Measurements from ENCODE around the gene SPEN. TPM values are rescaled to one million over a fixed set of nuclear protein-coding genes. Genes with fewer than 3 reads are reported as not detected.

SPEN gene, protein sequence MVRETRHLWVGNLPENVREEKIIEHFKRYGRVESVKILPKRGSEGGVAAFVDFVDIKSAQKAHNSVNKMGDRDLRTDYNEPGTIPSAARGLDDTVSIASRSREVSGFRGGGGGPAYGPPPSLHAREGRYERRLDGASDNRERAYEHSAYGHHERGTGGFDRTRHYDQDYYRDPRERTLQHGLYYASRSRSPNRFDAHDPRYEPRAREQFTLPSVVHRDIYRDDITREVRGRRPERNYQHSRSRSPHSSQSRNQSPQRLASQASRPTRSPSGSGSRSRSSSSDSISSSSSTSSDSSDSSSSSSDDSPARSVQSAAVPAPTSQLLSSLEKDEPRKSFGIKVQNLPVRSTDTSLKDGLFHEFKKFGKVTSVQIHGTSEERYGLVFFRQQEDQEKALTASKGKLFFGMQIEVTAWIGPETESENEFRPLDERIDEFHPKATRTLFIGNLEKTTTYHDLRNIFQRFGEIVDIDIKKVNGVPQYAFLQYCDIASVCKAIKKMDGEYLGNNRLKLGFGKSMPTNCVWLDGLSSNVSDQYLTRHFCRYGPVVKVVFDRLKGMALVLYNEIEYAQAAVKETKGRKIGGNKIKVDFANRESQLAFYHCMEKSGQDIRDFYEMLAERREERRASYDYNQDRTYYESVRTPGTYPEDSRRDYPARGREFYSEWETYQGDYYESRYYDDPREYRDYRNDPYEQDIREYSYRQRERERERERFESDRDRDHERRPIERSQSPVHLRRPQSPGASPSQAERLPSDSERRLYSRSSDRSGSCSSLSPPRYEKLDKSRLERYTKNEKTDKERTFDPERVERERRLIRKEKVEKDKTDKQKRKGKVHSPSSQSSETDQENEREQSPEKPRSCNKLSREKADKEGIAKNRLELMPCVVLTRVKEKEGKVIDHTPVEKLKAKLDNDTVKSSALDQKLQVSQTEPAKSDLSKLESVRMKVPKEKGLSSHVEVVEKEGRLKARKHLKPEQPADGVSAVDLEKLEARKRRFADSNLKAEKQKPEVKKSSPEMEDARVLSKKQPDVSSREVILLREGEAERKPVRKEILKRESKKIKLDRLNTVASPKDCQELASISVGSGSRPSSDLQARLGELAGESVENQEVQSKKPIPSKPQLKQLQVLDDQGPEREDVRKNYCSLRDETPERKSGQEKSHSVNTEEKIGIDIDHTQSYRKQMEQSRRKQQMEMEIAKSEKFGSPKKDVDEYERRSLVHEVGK (N-terminal part only)
- 26.1 TPM for polyA plus RNA-seq (2013, experiment 1 of 2)
- polyA plus RNA-seq (2013, experiment 2 of 2): 25.9 TPM

DNA sequence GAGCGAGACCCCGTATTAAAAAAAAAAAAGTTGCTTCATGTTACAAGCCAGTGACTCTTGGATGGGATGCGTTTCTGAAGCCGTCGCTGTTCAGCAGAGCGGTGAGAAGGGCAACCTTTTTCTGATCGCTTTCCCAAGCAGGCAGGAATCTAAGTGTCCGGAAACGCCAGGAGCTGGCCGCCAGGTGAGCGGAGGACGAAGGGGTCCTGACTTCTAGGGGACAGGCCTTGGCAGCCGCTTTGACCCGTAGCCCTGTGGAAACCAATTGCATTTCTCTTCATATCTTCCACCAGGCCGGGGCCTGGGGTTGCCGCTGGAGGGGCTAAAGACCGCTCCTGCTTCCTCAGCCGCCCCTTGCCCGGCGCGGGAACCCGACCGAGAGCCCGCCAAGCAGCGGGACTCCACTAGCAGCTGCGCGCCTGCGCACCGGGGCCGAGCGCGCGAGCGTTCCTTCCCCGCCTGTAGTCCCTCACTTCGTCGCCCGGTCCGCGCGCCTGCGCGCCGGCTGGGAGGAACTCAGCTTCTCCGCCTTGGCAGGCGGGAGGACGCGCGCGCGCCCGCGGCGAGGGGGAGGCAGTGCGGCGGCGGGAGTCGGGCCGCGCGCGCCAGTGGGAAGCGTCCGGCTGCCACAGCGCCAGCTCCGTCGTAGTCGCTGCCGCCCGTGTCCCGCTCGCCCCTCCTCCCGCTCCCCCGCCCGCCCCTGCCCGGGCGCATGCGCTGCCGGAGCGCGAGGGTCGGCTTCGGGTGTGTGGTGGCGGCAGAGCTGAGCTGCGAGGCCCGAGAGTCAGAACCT lies at the start of gene SPEN:
TSS of gene SPEN (plus strand) at position 608 of the 793 bp plus-strand sequence. CDS start 361 bp downstream, outside the sequence.
- no peak within 1 kb of the TSS for H2BK12ac ChIP-seq (ENCODE audit: low read length)
- no peak within 1 kb of the TSS for H4K91ac ChIP-seq (ENCODE audit: low read depth, low read length, poor library complexity)
- H3K79me1 ChIP-seq (ENCODE audit: low read depth, low read length): peaks cover 5% of the 10 kb centered on the region
- H4K8ac ChIP-seq (ENCODE audit: low read depth, low read length): no peak within 1 kb of the TSS
- H3K9ac ChIP-seq (ENCODE audit: low read depth, low read length, poor library complexity): peak within 1 kb of the TSS; percentile 94
- peak within 1 kb of the TSS; percentile 81 for H2AFZ ChIP-seq (ENCODE audit: low read length)
- H3K27ac ChIP-seq (replicated peaks; ENCODE audit: low read length): peak within 1 kb of the TSS; percentile 90
- H2AK5ac ChIP-seq (ENCODE audit: low read depth, low read length): peak within 1 kb of the TSS; percentile 96
- H3K14ac ChIP-seq (ENCODE audit: low read length): peak within 1 kb of the TSS; percentile 89
- peak within 1 kb of the TSS; percentile 98 for H3K18ac ChIP-seq (ENCODE audit: low read length)
- no peaks in the 10 kb centered on the region for H3K27me3 ChIP-seq (ENCODE audit: control insufficient read depth in 3 of 3, insufficient read depth in 3 of 3, low read depth in 1 of 3, low read length in 3 of 3)
- DNase-seq (ENCODE audit: low spot score): peak; percentile 98
- no CpG with 5 or more reads among the region's 86 CpGs for WGBS, 2 donors (ENCODE audit: extremely low coverage in 2 of 2, insufficient read length in 2 of 2, insufficient replicate concordance in 1 of 2)
- H3K4ac ChIP-seq (ENCODE audit: low read length): peak within 1 kb of the TSS; percentile 66
- no peaks in the 10 kb centered on the region for H3K9me3 ChIP-seq (replicated peaks in 1 of 2; ENCODE audit: control insufficient read depth in 2 of 2, insufficient read depth in 1 of 2, low read depth in 1 of 2, low read length in 2 of 2)
- peak within 1 kb of the TSS; percentile 94 for H3K4me2 ChIP-seq (ENCODE audit: insufficient read depth, low read length, poor library complexity, severe bottlenecking)
- H3K4me1 ChIP-seq (ENCODE audit: control insufficient read depth in 2 of 2, insufficient read depth in 1 of 2, low read depth in 1 of 2, low read length in 2 of 2): peaks cover 5 to 26% of the 10 kb centered on the region in 2 donors
- peak within 1 kb of the TSS; percentile 97 for H2BK5ac ChIP-seq (ENCODE audit: low read length)
- H3K23ac ChIP-seq (ENCODE audit: low read depth, low read length, poor library complexity): peak within 1 kb of the TSS; percentile 97
- peak within 1 kb of the TSS; percentile 26 for H2BK15ac ChIP-seq (ENCODE audit: low read length)
- H3K36me3 ChIP-seq (replicated peaks in 1 of 2; ENCODE audit: control insufficient read depth in 2 of 2, insufficient read depth in 2 of 2, low read length in 2 of 2): no peaks in the 10 kb centered on the region
- no peak within 1 kb of the TSS for H2BK120ac ChIP-seq (ENCODE audit: low read depth, low read length)
- peak within 1 kb of the TSS; percentile 88 to 97 for H3K4me3 ChIP-seq (ENCODE audit: low read length in 2 of 2)

DNA sequence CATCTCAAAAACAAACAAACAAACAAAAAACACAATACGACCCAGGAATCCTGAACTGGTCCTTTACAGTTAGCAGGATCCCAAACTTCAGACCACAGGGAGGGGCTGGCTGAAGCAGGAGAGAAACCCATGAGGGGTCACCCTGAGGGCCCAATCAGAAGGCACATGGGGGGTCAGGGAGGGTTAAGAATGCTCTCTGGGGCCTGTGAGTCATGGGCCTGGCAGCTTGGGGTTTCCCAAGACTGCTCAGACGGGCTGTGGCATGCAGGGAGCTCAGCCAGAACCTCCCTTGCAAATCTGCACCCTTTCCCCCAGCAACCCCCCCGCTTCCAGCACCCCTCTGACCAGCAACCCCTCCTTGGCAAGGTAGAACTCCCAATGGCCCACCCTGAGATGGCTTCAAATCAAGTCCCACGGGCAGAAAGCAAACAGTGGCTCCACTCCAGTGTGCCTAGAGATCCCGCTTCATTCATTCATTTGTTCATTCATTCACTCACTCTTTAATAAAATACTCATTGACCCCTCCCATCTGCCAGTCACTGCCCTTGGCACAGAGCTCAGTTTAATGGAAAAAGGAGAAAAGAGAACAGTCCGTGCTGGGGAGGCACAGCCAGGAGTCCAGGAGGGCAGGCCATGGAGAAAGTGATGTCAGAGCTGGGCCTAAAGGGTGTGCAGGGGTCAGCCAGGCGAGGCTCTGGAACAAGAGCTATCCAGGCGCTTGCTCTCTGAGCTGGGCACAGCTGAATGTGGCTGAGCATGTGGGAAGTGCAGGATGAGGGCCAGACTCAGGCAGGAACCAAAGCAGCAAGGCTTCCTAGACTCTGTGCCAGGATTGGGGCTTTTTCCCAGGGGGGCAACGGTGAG lies 48.3 kb upstream of the SPEN start:
- H3K18ac ChIP-seq (ENCODE audit: low read length): no peak overlapping the region
- no peak overlapping the region for H3K4ac ChIP-seq (ENCODE audit: low read length)
- WGBS, 2 donors (ENCODE audit: extremely low coverage in 2 of 2, insufficient read length in 2 of 2, insufficient replicate concordance in 1 of 2): no CpG with 5 or more reads among the region's 9 CpGs
- no peaks in the 10 kb centered on the region for H3K36me3 ChIP-seq (replicated peaks in 1 of 2; ENCODE audit: control insufficient read depth in 2 of 2, insufficient read depth in 2 of 2, low read length in 2 of 2)
- no peak overlapping the region for H3K23ac ChIP-seq (ENCODE audit: low read depth, low read length, poor library complexity)
- no peak overlapping the region for H2AFZ ChIP-seq (ENCODE audit: low read length)
- H2AK5ac ChIP-seq (ENCODE audit: low read depth, low read length): no peak overlapping the region
- no peak overlapping the region for H3K4me2 ChIP-seq (ENCODE audit: insufficient read depth, low read length, poor library complexity, severe bottlenecking)
- DNase-seq (ENCODE audit: low spot score): no peak
- no peak overlapping the region for H3K14ac ChIP-seq (ENCODE audit: low read length)
- peaks cover 0 to 6% (median 0%) of the 10 kb centered on the region in 3 experiments for H3K27me3 ChIP-seq (ENCODE audit: control insufficient read depth in 3 of 3, insufficient read depth in 3 of 3, low read depth in 1 of 3, low read length in 3 of 3)
- no peak overlapping the region for H4K8ac ChIP-seq (ENCODE audit: low read depth, low read length)
- no peak overlapping the region for H4K91ac ChIP-seq (ENCODE audit: low read depth, low read length, poor library complexity)
- H3K9me3 ChIP-seq (replicated peaks in 1 of 2; ENCODE audit: control insufficient read depth in 2 of 2, insufficient read depth in 1 of 2, low read depth in 1 of 2, low read length in 2 of 2): no peaks in the 10 kb centered on the region
- no peak overlapping the region for H2BK15ac ChIP-seq (ENCODE audit: low read length)
- H3K27ac ChIP-seq (replicated peaks; ENCODE audit: low read length): no peak overlapping the region
- no peak overlapping the region for H3K9ac ChIP-seq (ENCODE audit: low read depth, low read length, poor library complexity)
- no peak overlapping the region for H2BK12ac ChIP-seq (ENCODE audit: low read length)
- no peak overlapping the region for H2BK120ac ChIP-seq (ENCODE audit: low read depth, low read length)
- H2BK5ac ChIP-seq (ENCODE audit: low read length): no peak overlapping the region
- no peak overlapping the region for H3K4me3 ChIP-seq (ENCODE audit: low read length in 2 of 2)
- no peaks in the 10 kb centered on the region for H3K79me1 ChIP-seq (ENCODE audit: low read depth, low read length)
- peaks cover 8 to 21% of the 10 kb centered on the region in 2 donors for H3K4me1 ChIP-seq (ENCODE audit: control insufficient read depth in 2 of 2, insufficient read depth in 1 of 2, low read depth in 1 of 2, low read length in 2 of 2)

DNA sequence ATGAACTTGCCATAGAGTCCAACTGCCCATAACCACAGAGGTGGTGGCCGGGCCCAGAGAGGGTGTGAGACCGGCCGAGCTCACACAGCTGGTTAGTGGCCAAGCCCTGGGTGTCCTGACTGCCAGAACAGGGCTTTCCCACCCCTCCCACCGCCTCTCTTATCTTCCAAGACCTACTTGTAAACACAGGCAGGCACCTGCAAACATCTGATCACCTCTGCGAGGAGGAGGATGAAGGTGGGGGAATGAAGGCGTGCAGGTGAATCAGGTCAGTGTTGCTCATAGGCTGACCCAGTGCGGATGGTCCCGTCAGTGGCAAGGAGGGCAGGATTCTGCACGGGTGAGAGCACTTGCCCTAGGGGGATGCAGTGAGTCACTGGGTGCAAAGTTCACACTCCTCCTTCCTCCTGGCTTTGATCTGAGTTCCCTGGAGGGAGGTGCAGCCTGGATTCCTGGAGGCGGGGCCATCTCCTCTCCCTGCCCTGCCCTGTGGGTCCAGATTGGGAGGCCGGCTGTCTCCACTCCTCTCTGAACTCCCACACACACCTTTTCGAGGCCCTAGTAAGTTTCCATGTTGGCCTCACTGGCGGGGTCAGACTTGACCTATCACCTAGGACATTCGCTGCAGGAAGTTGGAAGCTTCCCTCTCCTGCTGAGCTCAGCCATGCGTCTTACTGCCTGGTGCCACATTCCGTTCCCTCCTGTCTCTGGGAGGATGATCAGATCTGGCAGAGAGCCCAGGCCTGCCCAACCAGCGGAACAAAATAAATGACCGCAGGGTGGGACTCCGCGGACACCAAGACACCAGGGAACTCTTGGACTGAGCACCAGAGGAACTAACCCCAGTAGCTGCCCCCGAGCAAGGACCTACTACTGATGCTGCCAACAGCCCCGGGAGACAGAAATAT lies 47.3 kb upstream of the SPEN start:
- no peak overlapping the region for H3K14ac ChIP-seq (ENCODE audit: low read length)
- H3K4me2 ChIP-seq (ENCODE audit: insufficient read depth, low read length, poor library complexity, severe bottlenecking): peak overlapping the region; percentile 21
- peaks cover 8 to 22% of the 10 kb centered on the region in 2 donors for H3K4me1 ChIP-seq (ENCODE audit: control insufficient read depth in 2 of 2, insufficient read depth in 1 of 2, low read depth in 1 of 2, low read length in 2 of 2)
- no peak overlapping the region for H3K27ac ChIP-seq (replicated peaks; ENCODE audit: low read length)
- H2AK5ac ChIP-seq (ENCODE audit: low read depth, low read length): peak overlapping the region; percentile 9
- H3K23ac ChIP-seq (ENCODE audit: low read depth, low read length, poor library complexity): no peak overlapping the region
- peak overlapping the region; percentile 25 for H3K18ac ChIP-seq (ENCODE audit: low read length)
- no peak overlapping the region for H2BK5ac ChIP-seq (ENCODE audit: low read length)
- H3K9me3 ChIP-seq (replicated peaks in 1 of 2; ENCODE audit: control insufficient read depth in 2 of 2, insufficient read depth in 1 of 2, low read depth in 1 of 2, low read length in 2 of 2): no peaks in the 10 kb centered on the region
- no peak overlapping the region for H4K8ac ChIP-seq (ENCODE audit: low read depth, low read length)
- no peak overlapping the region for H2BK12ac ChIP-seq (ENCODE audit: low read length)
- no peaks in the 10 kb centered on the region for H3K36me3 ChIP-seq (replicated peaks in 1 of 2; ENCODE audit: control insufficient read depth in 2 of 2, insufficient read depth in 2 of 2, low read length in 2 of 2)
- no peak overlapping the region for H2BK120ac ChIP-seq (ENCODE audit: low read depth, low read length)
- H3K79me1 ChIP-seq (ENCODE audit: low read depth, low read length): no peaks in the 10 kb centered on the region
- no CpG with 5 or more reads among the region's 22 CpGs for WGBS, 2 donors (ENCODE audit: extremely low coverage in 2 of 2, insufficient read length in 2 of 2, insufficient replicate concordance in 1 of 2)
- H2BK15ac ChIP-seq (ENCODE audit: low read length): no peak overlapping the region
- H3K27me3 ChIP-seq (ENCODE audit: control insufficient read depth in 3 of 3, insufficient read depth in 3 of 3, low read depth in 1 of 3, low read length in 3 of 3): peaks cover 0 to 6% (median 0%) of the 10 kb centered on the region in 3 experiments
- H4K91ac ChIP-seq (ENCODE audit: low read depth, low read length, poor library complexity): no peak overlapping the region
- H2AFZ ChIP-seq (ENCODE audit: low read length): peak overlapping the region; percentile 36
- peak overlapping the region; percentile 39 for H3K9ac ChIP-seq (ENCODE audit: low read depth, low read length, poor library complexity)
- H3K4me3 ChIP-seq (ENCODE audit: low read length in 2 of 2): no peak overlapping the region
- no peak for DNase-seq (ENCODE audit: low spot score)
- no peak overlapping the region for H3K4ac ChIP-seq (ENCODE audit: low read length)
